Loucy (cell line): ENCODE results near the gene OCSTAMP.

ENCODE experiments used
- H2AFZ ChIP-seq: fragments of 200-600 bp; sonication (generic); 2 replicates; pipeline ENCODE4 v1.6.0; 2016; ENCODE audit warnings: antibody characterized with exemption, mild to moderate bottlenecking, low read length, moderate library complexity
- H3F3A ChIP-seq: fragments of 200-600 bp; 2 replicates; pipeline ENCODE4 v1.6.0; 2016; ENCODE audit warnings: antibody characterized with exemption, low read depth, mild to moderate bottlenecking
- H3K27me3 ChIP-seq: fragments of 200-600 bp; sonication (generic); 2 replicates; pipeline ENCODE4 v1.6.1; 2014; ENCODE audit warnings: low read length, mild to moderate bottlenecking; ENCODE audit not compliant: insufficient read depth, poor library complexity, severe bottlenecking
- H3K36me3 ChIP-seq: fragments of 200-600 bp; sonication (generic); 2 replicates; pipeline ENCODE4 v1.6.1; 2016; ENCODE audit warnings: low read length; ENCODE audit not compliant: insufficient read depth
- H3K4me1 ChIP-seq: fragments of 200-600 bp; sonication (generic); 2 replicates; pipeline ENCODE4 v1.5.1; 2014; ENCODE audit warnings: low read length, mild to moderate bottlenecking; ENCODE audit not compliant: insufficient read depth, poor library complexity, severe bottlenecking
- H3K4me2 ChIP-seq: fragments of 200-600 bp; sonication (generic); 2 replicates; pipeline ENCODE4 v1.6.0; 2014; ENCODE audit warnings: antibody characterized with exemption, low read length, low read depth, mild to moderate bottlenecking; ENCODE audit not compliant: poor library complexity, severe bottlenecking
- H3K4me3 ChIP-seq: fragments of 200-600 bp; sonication (generic); 2 replicates; pipeline ENCODE4 v1.5.1; 2014; ENCODE audit warnings: low read length, mild to moderate bottlenecking, mixed read lengths; ENCODE audit not compliant: poor library complexity, severe bottlenecking
- H3K79me2 ChIP-seq: fragments of 200-600 bp; sonication (generic); 2 replicates; pipeline ENCODE4 v1.6.1; 2014; ENCODE audit warnings: low read length; ENCODE audit not compliant: insufficient read depth
- H3K9ac ChIP-seq: fragments of 200-600 bp; sonication (generic); 2 replicates; pipeline ENCODE4 v1.6.0; 2014; ENCODE audit warnings: mild to moderate bottlenecking, low read depth, low read length, moderate library complexity; ENCODE audit not compliant: poor library complexity, severe bottlenecking
- H3K9me2 ChIP-seq: fragments of 200-600 bp; sonication (generic); replicated peaks from 2 replicates; pipeline ENCODE4 v1.6.1; 2016; ENCODE audit warnings: low read depth, low read length, mixed read lengths
- H3K9me3 ChIP-seq: fragments of 200-600 bp; sonication (generic); 2 replicates; pipeline ENCODE4 v1.6.1; 2014; ENCODE audit warnings: mild to moderate bottlenecking, antibody characterized with exemption, low read length, low read depth; ENCODE audit not compliant: insufficient read depth
- H4K20me1 ChIP-seq: fragments of 200-600 bp; sonication (generic); 2 replicates; pipeline ENCODE4 v1.6.0; 2014; ENCODE audit warnings: antibody characterized with exemption, low read length, mild to moderate bottlenecking; ENCODE audit not compliant: insufficient read depth, poor library complexity, severe bottlenecking
- EZH2phosphoT487 ChIP-seq: fragments of 200-600 bp; IDR thresholded peaks from 2 replicates; pipeline ENCODE4 v1.6.1; 2018; ENCODE audit warnings: antibody characterized with exemption, mild to moderate bottlenecking, moderate library complexity, borderline replicate concordance
- TF ChIP-seq, protein P1 (sequence below): fragments of 200-600 bp; sonication (generic); conservative IDR thresholded peaks from 2 replicates; pipeline ENCODE4 v1.5.1; 2014; ENCODE audit warnings: mild to moderate bottlenecking, antibody characterized with exemption, low read length

The OCSTAMP gene

DNA sequence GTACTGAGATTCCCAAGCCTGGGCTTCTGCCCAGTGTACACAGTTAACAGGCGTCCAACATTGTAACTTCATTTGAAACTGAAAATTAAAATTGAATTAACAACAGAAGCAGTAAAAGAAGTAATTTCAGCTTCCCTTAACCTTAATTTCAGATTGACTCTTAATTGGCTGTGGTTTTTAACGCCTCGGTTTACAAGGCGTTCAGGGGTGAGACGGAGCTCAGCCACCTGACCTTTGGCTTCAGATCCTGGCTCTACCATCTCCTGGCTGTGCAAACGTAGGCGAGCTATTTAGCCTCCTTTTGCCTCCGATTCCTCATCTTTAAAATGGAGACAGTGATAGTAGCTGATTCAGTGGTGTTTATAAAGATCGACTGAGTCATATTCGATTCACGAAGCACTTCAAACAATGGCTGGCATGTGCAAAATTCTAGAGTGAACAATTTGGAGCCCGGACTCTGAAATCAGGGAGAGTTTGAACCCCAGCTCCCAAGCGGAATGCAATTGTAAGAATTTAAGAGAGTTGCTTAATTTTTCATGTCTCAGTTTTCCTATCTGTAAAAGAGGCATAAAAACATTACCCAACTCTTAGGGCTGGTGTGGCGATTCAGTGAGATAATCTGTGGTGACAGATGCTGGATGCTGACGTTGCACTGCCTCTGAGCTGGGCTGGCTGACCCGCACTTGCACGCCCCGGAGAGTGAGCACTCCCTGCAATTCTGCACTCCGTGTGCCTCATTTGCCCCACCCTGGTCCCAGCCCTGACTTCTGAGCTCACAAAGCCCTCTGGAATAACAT is 23.5 kb upstream of the OCSTAMP start:
- Histone ChIP-seq H3K79me2 (no peaks in the 10 kb centered on the region), H3K9ac (no peak overlapping the region), H3K4me3 (no peak overlapping the region), H3K9me2 (no peaks in the 10 kb centered on the region), H3K36me3 (no peaks in the 10 kb centered on the region), H3F3A (no peaks in the 10 kb centered on the region), H2AFZ (no peak overlapping the region), H3K4me2 (no peak overlapping the region), H3K4me1 (no peaks in the 10 kb centered on the region), H3K27me3 (no peaks in the 10 kb centered on the region), H3K9me3 (no peaks in the 10 kb centered on the region), H4K20me1 (no peaks in the 10 kb centered on the region)
- TF ChIP-seq, protein P1, sequence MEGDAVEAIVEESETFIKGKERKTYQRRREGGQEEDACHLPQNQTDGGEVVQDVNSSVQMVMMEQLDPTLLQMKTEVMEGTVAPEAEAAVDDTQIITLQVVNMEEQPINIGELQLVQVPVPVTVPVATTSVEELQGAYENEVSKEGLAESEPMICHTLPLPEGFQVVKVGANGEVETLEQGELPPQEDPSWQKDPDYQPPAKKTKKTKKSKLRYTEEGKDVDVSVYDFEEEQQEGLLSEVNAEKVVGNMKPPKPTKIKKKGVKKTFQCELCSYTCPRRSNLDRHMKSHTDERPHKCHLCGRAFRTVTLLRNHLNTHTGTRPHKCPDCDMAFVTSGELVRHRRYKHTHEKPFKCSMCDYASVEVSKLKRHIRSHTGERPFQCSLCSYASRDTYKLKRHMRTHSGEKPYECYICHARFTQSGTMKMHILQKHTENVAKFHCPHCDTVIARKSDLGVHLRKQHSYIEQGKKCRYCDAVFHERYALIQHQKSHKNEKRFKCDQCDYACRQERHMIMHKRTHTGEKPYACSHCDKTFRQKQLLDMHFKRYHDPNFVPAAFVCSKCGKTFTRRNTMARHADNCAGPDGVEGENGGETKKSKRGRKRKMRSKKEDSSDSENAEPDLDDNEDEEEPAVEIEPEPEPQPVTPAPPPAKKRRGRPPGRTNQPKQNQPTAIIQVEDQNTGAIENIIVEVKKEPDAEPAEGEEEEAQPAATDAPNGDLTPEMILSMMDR = no peak
- no peak for TF ChIP-seq EZH2phosphoT487

GRCh38 chr20:46573234-46573633 is 22.8 kb upstream of the OCSTAMP start:
- Histone ChIP-seq H3K36me3 (no peaks in the 10 kb centered on the region), H3K9me3 (no peaks in the 10 kb centered on the region), H3K27me3 (no peaks in the 10 kb centered on the region), H3K79me2 (no peaks in the 10 kb centered on the region), H3F3A (no peaks in the 10 kb centered on the region), H3K4me3 (no peak overlapping the region), H4K20me1 (no peaks in the 10 kb centered on the region), H2AFZ (no peak overlapping the region), H3K9me2 (no peaks in the 10 kb centered on the region), H3K4me2 (no peak overlapping the region), H3K4me1 (no peaks in the 10 kb centered on the region), H3K9ac (no peak overlapping the region)
- TF ChIP-seq EZH2phosphoT487 = no peak
- TF ChIP-seq, protein P1 = no peak

DNA sequence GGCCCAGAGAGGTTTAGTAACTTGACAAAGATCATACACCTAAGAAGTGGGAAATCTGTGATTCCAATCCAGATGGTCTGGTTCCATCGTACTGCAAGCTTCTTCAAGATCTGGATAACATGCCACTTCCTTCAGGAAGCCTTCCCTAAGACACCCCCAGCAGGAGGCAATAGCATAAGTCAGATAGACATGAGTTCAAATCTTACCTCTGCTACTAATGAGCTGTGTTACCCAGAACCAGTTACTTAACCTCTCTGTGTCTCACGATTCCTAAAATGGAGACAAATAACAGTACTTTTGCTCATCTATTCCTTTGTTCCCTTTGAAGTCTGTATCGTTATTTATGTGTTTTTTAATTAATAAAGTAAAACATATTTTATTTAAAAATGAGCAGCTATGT is 22.3 kb upstream of the OCSTAMP start:
- Histone ChIP-seq H3K4me2 (no peak overlapping the region), H3F3A (no peaks in the 10 kb centered on the region), H3K79me2 (no peaks in the 10 kb centered on the region), H4K20me1 (no peaks in the 10 kb centered on the region), H3K4me1 (no peaks in the 10 kb centered on the region), H3K9me2 (no peaks in the 10 kb centered on the region), H2AFZ (no peak overlapping the region), H3K27me3 (no peaks in the 10 kb centered on the region), H3K9me3 (no peaks in the 10 kb centered on the region), H3K9ac (no peak overlapping the region), H3K4me3 (no peak overlapping the region), H3K36me3 (no peaks in the 10 kb centered on the region)
- TF ChIP-seq EZH2phosphoT487 = no peak
- TF ChIP-seq, protein P1 = no peak
